PC-3 (cell line): Measurements from ENCODE around the gene TMEM181. TPM values are rescaled to one million over a fixed set of nuclear protein-coding genes. Genes with fewer than 3 reads are reported as not detected.

Experiments used
- ATAC-seq: fragments of 200-7000 bp; cut with Tn5 transposase; 2 replicates; pipeline ENCODE4 v1.9.1; 2020; ENCODE audit warnings: mild to moderate bottlenecking, moderate library complexity
- BruUV-seq: library from RNA; stranded (reverse); fragments of 400-500 nt; replicated peaks from 2 replicates; lab custom pipeline; 2021; lab: Mats Ljungman, UMichigan
- CTCF ChIA-PET: fragments of 300-600 bp; sonication (Branson Sonifier 250); formaldehyde crosslinking; loops from one replicate; lab custom pipeline; 2022; ENCODE audit warnings: antibody characterized with exemption; lab: Charles Lee
- POLR2A ChIA-PET: fragments of 300-600 bp; sonication (Branson Sonifier 250); formaldehyde crosslinking; loops from one replicate; lab custom pipeline; 2022; ENCODE audit warnings: antibody characterized with exemption; ENCODE audit not compliant: unreplicated experiment; lab: Charles Lee
- DNase-seq: peaks from one replicate; pipeline ENCODE4 v3.0.0-alpha.2; 2015
- H2AFZ ChIP-seq: fragments of 300-600 bp; sonication (generic); 2 replicates; pipeline ENCODE4 v1.6.0; 2016; ENCODE audit warnings: antibody characterized with exemption, low read length
- H3F3A ChIP-seq: fragments of 300-600 bp; sonication (generic); one replicate; pipeline ENCODE4 v1.6.0; 2017; ENCODE audit warnings: antibody characterized with exemption, low read length, control low read depth, mild to moderate bottlenecking; ENCODE audit not compliant: unreplicated experiment
- H3K27ac ChIP-seq: fragments of 300-600 bp; sonication (generic); 2 replicates; pipeline ENCODE4 v1.5.1; 2016; ENCODE audit warnings: mild to moderate bottlenecking, low read length
- H3K27me3 ChIP-seq: fragments of 300-600 bp; sonication (generic); 2 replicates; pipeline ENCODE4 v1.6.1; 2016; ENCODE audit warnings: low read length, mixed read lengths
- H3K36me3 ChIP-seq: fragments of 300-600 bp; sonication (generic); 2 replicates; pipeline ENCODE4 v1.6.1; 2016; ENCODE audit warnings: low read depth, mixed run types, low read length, mixed read lengths
- H3K4me1 ChIP-seq: fragments of 300-600 bp; sonication (generic); 2 replicates; pipeline ENCODE4 v1.5.1; 2016; ENCODE audit warnings: low read length; ENCODE audit not compliant: insufficient read depth
- H3K4me2 ChIP-seq: fragments of 300-600 bp; sonication (generic); 2 replicates; pipeline ENCODE4 v1.6.0; 2016; ENCODE audit warnings: low read length
- H3K4me3 ChIP-seq: fragments of 300-600 bp; sonication (generic); 2 replicates; pipeline ENCODE4 v1.5.1; 2016; ENCODE audit warnings: mild to moderate bottlenecking, low read length, mixed read lengths
- H3K79me2 ChIP-seq: fragments of 300-600 bp; sonication (generic); 2 replicates; pipeline ENCODE4 v1.6.1; 2017; ENCODE audit warnings: low read length, mixed read lengths
- H3K9ac ChIP-seq: fragments of 300-600 bp; sonication (generic); 2 replicates; pipeline ENCODE4 v1.6.0; 2016; ENCODE audit warnings: mild to moderate bottlenecking, low read length
- H3K9me2 ChIP-seq: fragments of 300-600 bp; sonication (generic); replicated peaks from 2 replicates; pipeline ENCODE4 v1.6.1; 2016; ENCODE audit warnings: mixed run types, low read length, mixed read lengths
- H3K9me3 ChIP-seq: fragments of 300-600 bp; sonication (generic); 2 replicates; pipeline ENCODE4 v1.6.1; 2016; ENCODE audit warnings: low read length, mixed read lengths
- H4K20me1 ChIP-seq: fragments of 300-600 bp; sonication (generic); 2 replicates; pipeline ENCODE4 v1.6.1; 2016; ENCODE audit warnings: low read length, mixed read lengths
- EZH2 ChIP-seq: fragments of 300-600 bp; sonication (generic); IDR thresholded peaks from one replicate; pipeline ENCODE4 v1.6.1; 2017; ENCODE audit warnings: antibody characterized with exemption, mild to moderate bottlenecking, low read length; ENCODE audit not compliant: unreplicated experiment
- EZH2phosphoT487 ChIP-seq: fragments of 300-600 bp; sonication (generic); IDR thresholded peaks from 2 replicates; pipeline ENCODE4 v1.6.1; 2018; ENCODE audit warnings: mild to moderate bottlenecking, antibody characterized with exemption, low read length, borderline replicate concordance
- intact Hi-C: fragments of 100-400 bp; cut with micrococcal nuclease; formaldehyde crosslinking; loops from 2 replicates; pipeline ENCODE4 v1.9.0; 2023
- total RNA-seq: library from RNA; depleted of rRNA; stranded (reverse); fragments of >200 nt; gene quantifications from 2 replicates; pipeline ENCODE4 v1.2.3, GENCODE V29; 2014
- TF ChIP-seq, protein P1 (sequence below): fragments of 300-600 bp; sonication (generic); conservative IDR thresholded peaks from 2 replicates; pipeline ENCODE4 v1.5.1; 2017; ENCODE audit warnings: antibody characterized with exemption, low read depth, mild to moderate bottlenecking, low read length

TMEM181 gene
- total RNA-seq, 1 experiment from 2014 or later, result 13.7 TPM

DNA sequence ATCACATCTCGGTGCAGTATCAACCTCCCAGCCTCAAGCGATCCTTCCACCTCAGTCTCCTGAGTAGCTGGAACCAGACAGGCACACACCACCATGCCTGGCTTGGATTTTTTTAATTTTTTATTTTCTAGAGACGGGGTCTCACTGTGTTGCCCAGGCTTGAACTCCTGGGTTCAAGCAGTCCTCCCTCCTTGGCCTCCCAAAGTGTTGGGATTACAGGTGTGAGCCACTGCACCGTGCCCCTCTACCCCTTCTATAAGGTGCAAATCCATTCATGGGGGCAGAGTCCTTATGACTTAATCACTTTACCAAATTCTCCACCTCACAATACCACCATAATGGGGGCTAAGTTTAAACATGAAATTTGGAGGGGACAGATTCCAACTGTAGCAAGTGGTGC is 37.7 kb downstream of the TMEM181 start:
- BruUV-seq, result no TSS peak
- no peak overlapping the region for H3K9ac ChIP-seq
- H4K20me1 ChIP-seq, result no peaks in the 10 kb centered on the region
- H3K9me2 ChIP-seq, result no peaks in the 10 kb centered on the region
- H3K36me3 ChIP-seq, result no peaks in the 10 kb centered on the region; the same call in 1 of the 2 replicates
- POLR2A ChIA-PET, result no interaction called here
- DNase-seq (no peak), ATAC-seq (no peak)
- H3K4me2 ChIP-seq, result no peak overlapping the region
- no peak overlapping the region for H3K27ac ChIP-seq
- H3K27me3 ChIP-seq, result no peaks in the 10 kb centered on the region
- H3K4me1 ChIP-seq, result no peaks in the 10 kb centered on the region
- CTCF ChIA-PET, result no interaction called here
- intact Hi-C loops, result no loop called here
- H2AFZ ChIP-seq, result no peak overlapping the region
- no peaks in the 10 kb centered on the region for H3F3A ChIP-seq
- H3K9me3 ChIP-seq, result no peaks in the 10 kb centered on the region
- H3K79me2 ChIP-seq, result no peaks in the 10 kb centered on the region
- H3K4me3 ChIP-seq, result no peak overlapping the region
- TF ChIP-seq EZH2, result no peak
- TF ChIP-seq, protein P1, sequence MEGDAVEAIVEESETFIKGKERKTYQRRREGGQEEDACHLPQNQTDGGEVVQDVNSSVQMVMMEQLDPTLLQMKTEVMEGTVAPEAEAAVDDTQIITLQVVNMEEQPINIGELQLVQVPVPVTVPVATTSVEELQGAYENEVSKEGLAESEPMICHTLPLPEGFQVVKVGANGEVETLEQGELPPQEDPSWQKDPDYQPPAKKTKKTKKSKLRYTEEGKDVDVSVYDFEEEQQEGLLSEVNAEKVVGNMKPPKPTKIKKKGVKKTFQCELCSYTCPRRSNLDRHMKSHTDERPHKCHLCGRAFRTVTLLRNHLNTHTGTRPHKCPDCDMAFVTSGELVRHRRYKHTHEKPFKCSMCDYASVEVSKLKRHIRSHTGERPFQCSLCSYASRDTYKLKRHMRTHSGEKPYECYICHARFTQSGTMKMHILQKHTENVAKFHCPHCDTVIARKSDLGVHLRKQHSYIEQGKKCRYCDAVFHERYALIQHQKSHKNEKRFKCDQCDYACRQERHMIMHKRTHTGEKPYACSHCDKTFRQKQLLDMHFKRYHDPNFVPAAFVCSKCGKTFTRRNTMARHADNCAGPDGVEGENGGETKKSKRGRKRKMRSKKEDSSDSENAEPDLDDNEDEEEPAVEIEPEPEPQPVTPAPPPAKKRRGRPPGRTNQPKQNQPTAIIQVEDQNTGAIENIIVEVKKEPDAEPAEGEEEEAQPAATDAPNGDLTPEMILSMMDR, result no peak
- TF ChIP-seq EZH2phosphoT487, result no peak

DNA sequence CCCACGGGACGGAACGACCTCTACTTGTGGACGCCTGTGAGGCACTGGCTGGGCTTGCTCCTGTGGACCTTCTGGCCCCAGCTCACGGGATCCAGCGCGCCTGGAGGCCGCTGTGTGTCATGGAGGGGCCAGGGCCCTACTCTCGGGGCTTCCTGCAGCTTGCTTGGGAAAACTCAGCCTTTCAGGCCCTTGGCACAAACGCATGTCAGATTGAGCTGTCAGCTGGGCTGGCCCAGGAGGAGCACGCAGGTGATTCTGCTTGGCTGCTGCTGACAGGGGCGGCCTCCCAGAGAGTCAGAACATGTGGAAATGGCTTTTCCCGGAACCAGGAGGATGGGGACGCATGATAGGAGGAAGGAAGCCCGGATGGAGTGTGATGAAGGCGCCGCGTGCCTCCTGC is 39.7 kb downstream of the TMEM181 start:
- no peak overlapping the region for H3K9ac ChIP-seq
- intact Hi-C loops, result no loop called here
- H3K27me3 ChIP-seq, result no peaks in the 10 kb centered on the region
- ATAC-seq (no peak), DNase-seq (no peak)
- no peaks in the 10 kb centered on the region for H3F3A ChIP-seq
- H3K9me2 ChIP-seq, result no peaks in the 10 kb centered on the region
- CTCF ChIA-PET, result interaction anchor here (0.5 kb wide), 1 partner anchor 97 kb away, joined by 3 read pairs; no protein-coding TSS in a partner anchor
- no peak overlapping the region for H3K27ac ChIP-seq
- no peaks in the 10 kb centered on the region for H3K4me1 ChIP-seq
- H2AFZ ChIP-seq, result no peak overlapping the region
- H3K9me3 ChIP-seq, result no peaks in the 10 kb centered on the region
- no TSS peak for BruUV-seq
- no peak overlapping the region for H3K4me3 ChIP-seq
- H4K20me1 ChIP-seq, result no peaks in the 10 kb centered on the region
- POLR2A ChIA-PET, result no interaction called here
- no peak for TF ChIP-seq EZH2
- no peak for TF ChIP-seq EZH2phosphoT487
- TF ChIP-seq, protein P1, result no peak
- H3K4me2 ChIP-seq, result no peak overlapping the region
- H3K79me2 ChIP-seq, result no peaks in the 10 kb centered on the region
- no peaks in the 10 kb centered on the region; the same call in 1 of the 2 replicates for H3K36me3 ChIP-seq

DNA sequence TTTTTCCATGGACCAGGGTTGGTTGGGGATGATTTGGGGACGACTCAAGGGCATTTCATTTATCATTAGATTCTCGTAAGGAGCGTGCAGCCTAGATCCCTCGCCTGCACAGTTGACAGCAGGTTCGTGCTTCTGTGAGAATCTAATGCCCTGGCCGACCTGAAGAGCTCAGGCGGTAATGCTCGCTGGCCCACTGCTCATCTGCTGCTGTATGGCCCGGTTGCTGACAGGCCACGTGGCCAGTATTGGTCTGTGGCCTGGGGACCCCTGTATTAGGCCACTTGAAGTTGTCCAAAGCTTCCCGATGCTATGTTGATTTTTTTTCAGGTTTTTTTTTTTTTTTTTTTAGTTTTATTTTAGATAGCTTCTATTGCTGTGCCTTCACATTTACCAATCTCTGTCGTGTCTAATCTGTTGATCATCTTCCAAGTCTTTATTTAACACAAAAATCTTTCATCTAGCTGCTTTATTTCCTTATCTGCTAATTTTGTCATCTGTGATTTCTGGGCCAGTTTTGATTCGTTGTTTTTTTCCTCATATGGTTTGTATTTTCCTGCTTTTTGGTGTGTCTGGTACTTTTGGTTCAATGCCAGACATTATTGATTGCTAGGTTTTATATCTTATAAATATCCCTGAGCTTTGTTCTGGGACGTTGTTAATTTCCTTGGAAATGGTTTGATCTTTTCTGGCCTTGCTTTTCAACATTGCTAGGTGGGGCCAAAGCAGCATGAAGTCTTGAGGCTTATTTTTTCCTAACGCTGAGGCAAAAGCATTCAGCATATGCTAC is 43.6 kb downstream of the TMEM181 start:
- Histone ChIP-seq H3K9ac (no peak overlapping the region), H3K79me2 (no peaks in the 10 kb centered on the region), H3K4me3 (no peak overlapping the region), H4K20me1 (no peaks in the 10 kb centered on the region), H3K27ac (no peak overlapping the region), H3K9me3 (no peaks in the 10 kb centered on the region), H3K9me2 (no peaks in the 10 kb centered on the region), H2AFZ (no peak overlapping the region), H3K4me1 (no peaks in the 10 kb centered on the region), H3F3A (no peaks in the 10 kb centered on the region), H3K36me3 (peaks cover 5% of the 10 kb centered on the region; the same call in 1 of the 2 replicates), H3K4me2 (no peak overlapping the region), H3K27me3 (no peaks in the 10 kb centered on the region)
- no peak for DNase-seq
- ChIA-PET POLR2A (no interaction called here), CTCF (interaction anchor here (0.6 kb wide), 2 partner anchors 326 to 408 kb away, joined by 3 to 6 read pairs; no protein-coding TSS in a partner anchor)
- TF ChIP-seq EZH2 (no peak), EZH2phosphoT487 (no peak)
- TF ChIP-seq, protein P1, result no peak
- ATAC-seq, result no peak
- BruUV-seq, result no TSS peak
- intact Hi-C loops, result no loop called here
